ENCODE data around the gene NGEF.

- TF ChIP-seq CTCF (conservative IDR thresholded peaks at IDR 0.05) (no peak), ZFX (IDR thresholded peaks at IDR 0.05) (no peak)
Measured at GRCh38 chr2:232931636-232932035, 81.4 kb downstream of the NGEF start.
